HepG2 (cell line): ENCODE measurements around the gene PDE4D. TPM values are rescaled to one million over a fixed set of nuclear protein-coding genes. Genes with fewer than 3 reads are reported as not detected.

ENCODE experiments used
- ATAC-seq: fragments of 200-7000 bp; cut with Tn5 transposase; 3 replicates; pipeline ENCODE4 v1.9.1; 2020; ENCODE audit warnings: mild to moderate bottlenecking, moderate library complexity
- BruUV-seq: library from RNA; stranded (reverse); fragments of 400-500 nt; replicated peaks from 2 replicates; lab custom pipeline; 2021; lab: Mats Ljungman, UMichigan
- CTCF ChIA-PET: fragments of 300-600 bp; formaldehyde crosslinking; extraction: SDS; loops from one replicate; lab custom pipeline; 2021; ENCODE audit warnings: low total read pairs, inconsistent platforms, low intra/inter-chr PET ratio; lab: Yijun Ruan, JAX
- POLR2A ChIA-PET: fragments of 350-600 bp; sonication (Branson Sonifier 250); formaldehyde crosslinking; loops from one replicate; lab custom pipeline; 2020; ENCODE audit warnings: antibody characterized with exemption, inconsistent platforms; lab: Yijun Ruan, JAX
- DNase-seq: peaks from one replicate; pipeline ENCODE4 v3.0.0-alpha.2; 2015; ENCODE audit warnings: low spot score
- FAIRE-seq: peaks from 3 replicates; lab custom pipeline; 2011; peaks lifted over from hg19 to GRCh38; lab: Jason Lieb, UNC
- H2AFZ ChIP-seq: one replicate; pipeline ENCODE4 v1.6.1; 2011; ENCODE audit warnings: low read length, inconsistent platforms
- H3K27ac ChIP-seq: fragments of 300-600 bp; 3 replicates; pipeline ENCODE4 v1.8.0; 2011; ENCODE audit warnings: mixed run types, mild to moderate bottlenecking, mixed read lengths, low read length, inconsistent platforms; ENCODE audit not compliant: insufficient read depth; ENCODE audit errors: extremely low read length
- H3K27me3 ChIP-seq, 2 experiments: fragments of 200-600 bp in 1 of 2; 2 replicates in 1 of 2; 3 replicates in 1 of 2; pipeline versions ENCODE4 v1.6.0 to v1.8.0; 2011; ENCODE audit warnings: low read length in 2 of 2, mild to moderate bottlenecking in 2 of 2, moderate library complexity in 2 of 2, inconsistent platforms in 1 of 2; ENCODE audit not compliant: insufficient read depth in 2 of 2, control insufficient read depth in 1 of 2
- H3K36me3 ChIP-seq, 2 experiments: fragments of 200-600 bp in 1 of 2; replicated peaks in 1 of 2; 2 replicates in 1 of 2; 3 replicates in 1 of 2; pipeline versions ENCODE4 v1.5.1 to v1.8.0; 2011; ENCODE audit warnings: low read length in 2 of 2, inconsistent platforms in 1 of 2; ENCODE audit not compliant: insufficient read depth in 2 of 2, control insufficient read depth in 1 of 2
- H3K4me1 ChIP-seq: 2 replicates; pipeline ENCODE4 v1.5.1; 2012; ENCODE audit warnings: low read length, inconsistent platforms; ENCODE audit not compliant: insufficient read depth
- H3K4me2 ChIP-seq: 2 replicates; pipeline ENCODE4 v1.6.0; 2011; ENCODE audit warnings: low read depth, low read length, inconsistent platforms
- H3K4me3 ChIP-seq, 3 experiments: fragments of 200-600 bp in 1 of 3; sonication (generic), shearing (Covaris generic) in 1 of 3; replicated peaks in 1 of 3; 2 replicates each; pipeline ENCODE4 v1.5.1; 2011 to 2016; ENCODE audit warnings: low read length in 3 of 3, inconsistent platforms in 2 of 3, low read depth in 2 of 3, mild to moderate bottlenecking in 2 of 3, control low read depth in 1 of 3, mixed read lengths in 1 of 3; ENCODE audit not compliant: insufficient read depth in 1 of 3
- H3K79me2 ChIP-seq: one replicate; pipeline ENCODE4 v1.6.1; 2011; ENCODE audit warnings: low read length, inconsistent platforms; ENCODE audit not compliant: insufficient read depth
- H3K9ac ChIP-seq: 2 replicates; pipeline ENCODE4 v1.6.0; 2011; ENCODE audit warnings: mild to moderate bottlenecking, low read depth, low read length, inconsistent platforms; ENCODE audit not compliant: insufficient read depth
- H3K9me3 ChIP-seq: 2 replicates; pipeline ENCODE4 v1.5.1; 2012; ENCODE audit warnings: mild to moderate bottlenecking, low read length
- H4K20me1 ChIP-seq: 2 replicates; pipeline ENCODE4 v1.6.0; 2011; ENCODE audit warnings: inconsistent platforms, mild to moderate bottlenecking, low read length, moderate library complexity; ENCODE audit not compliant: insufficient read depth
- ATF7 ChIP-seq, 2 experiments: fragments of 450-650 bp in 1 of 2; sonication (generic) in 1 of 2; formaldehyde crosslinking in 1 of 2; IDR thresholded peaks; 2 replicates each; pipeline versions ENCODE4 v1.4.0 to v1.6.1; 2016 to 2020; ENCODE audit warnings: antibody characterized with exemption in 1 of 2, mild to moderate bottlenecking in 1 of 2, missing genetic modification reagents in 1 of 2
- CCDC6 ChIP-seq: sonication (generic); formaldehyde crosslinking; IDR thresholded peaks from 2 replicates; pipeline ENCODE4 v1.8.1; 2022; ENCODE audit warnings: mild to moderate bottlenecking, missing genetic modification reagents, moderate library complexity
- EHMT2 ChIP-seq: fragments of 200-600 bp; sonication (generic); IDR thresholded peaks from 2 replicates; pipeline ENCODE4 v1.7.0; 2017; ENCODE audit warnings: antibody characterized with exemption, low read depth, low read length, borderline replicate concordance
- HOXA9 ChIP-seq: sonication (generic); formaldehyde crosslinking; IDR thresholded peaks from 2 replicates; pipeline ENCODE4 v1.8.1; 2022; ENCODE audit warnings: missing genetic modification reagents, mild to moderate bottlenecking, moderate library complexity, borderline replicate concordance
- KLF9 ChIP-seq: IDR thresholded peaks from 2 replicates; pipeline ENCODE4 v1.6.1; 2016; ENCODE audit warnings: low read depth
- MAF1 ChIP-seq: sonication (generic); formaldehyde crosslinking; IDR thresholded peaks from 2 replicates; pipeline ENCODE4 v1.5.0; 2020; ENCODE audit warnings: missing genetic modification reagents, borderline replicate concordance
- MAFG ChIP-seq: sonication (generic); formaldehyde crosslinking; IDR thresholded peaks from 2 replicates; pipeline ENCODE4 v1.5.1; 2020; ENCODE audit warnings: mild to moderate bottlenecking, missing genetic modification reagents
- MXD4 ChIP-seq: IDR thresholded peaks from 2 replicates; pipeline ENCODE4 v1.6.1; 2016; ENCODE audit warnings: mild to moderate bottlenecking, missing biosample characterization, missing genetic modification reagents
- NFE2L1 ChIP-seq: sonication (generic); formaldehyde crosslinking; IDR thresholded peaks from 2 replicates; pipeline ENCODE4 v1.4.0; 2020; ENCODE audit warnings: missing genetic modification reagents, mild to moderate bottlenecking, borderline replicate concordance
- RARA ChIP-seq: IDR thresholded peaks from 2 replicates; pipeline ENCODE4 v1.6.1; 2016; ENCODE audit warnings: missing genetic modification reagents, missing compliant biosample characterization
- SALL1 ChIP-seq: sonication (generic); formaldehyde crosslinking; IDR thresholded peaks from 2 replicates; pipeline ENCODE4 v1.8.0; 2022; ENCODE audit warnings: mild to moderate bottlenecking, missing genetic modification reagents
- ZNF552 ChIP-seq: sonication (generic); formaldehyde crosslinking; IDR thresholded peaks from 2 replicates; pipeline ENCODE4 v1.9.0; 2022; ENCODE audit warnings: missing genetic modification reagents, mild to moderate bottlenecking, borderline replicate concordance
- ZNF557 ChIP-seq: sonication (generic); formaldehyde crosslinking; IDR thresholded peaks from 2 replicates; pipeline ENCODE4 v1.4.0; 2020; ENCODE audit warnings: missing genetic modification reagents
- ZNF660 ChIP-seq: sonication (generic); formaldehyde crosslinking; IDR thresholded peaks from 2 replicates; pipeline ENCODE4 v1.5.1; 2020; ENCODE audit warnings: mild to moderate bottlenecking, low read depth, missing genetic modification reagents, borderline replicate concordance
- ZNF782 ChIP-seq: sonication (generic); formaldehyde crosslinking; IDR thresholded peaks from 2 replicates; pipeline ENCODE4 v1.4.0; 2020; ENCODE audit warnings: missing genetic modification reagents, mild to moderate bottlenecking, borderline replicate concordance
- ZNF792 ChIP-seq: IDR thresholded peaks from 2 replicates; pipeline ENCODE4 v1.6.1; 2016
- ZSCAN20 ChIP-seq: sonication (generic); formaldehyde crosslinking; IDR thresholded peaks from 2 replicates; pipeline ENCODE4 v1.4.0; 2020; ENCODE audit warnings: missing genetic modification reagents, mild to moderate bottlenecking, borderline replicate concordance
- WGBS: methylation state at CpG from one replicate; pipeline ENCODE4 v1.1.6; 2017; ENCODE audit warnings: low lambda C conversion rate; 5-methylcytosine and 5-hydroxymethylcytosine counted together
- in situ Hi-C: cut with HindIII; loops from 2 replicates; pipeline ENCODE4 v1.10.0; 2017; ENCODE audit warnings: low pct_unique_long_range_greater_than_20kb; ENCODE audit not compliant: extremely low pct_ligation_motif_present
- intact Hi-C: fragments of 100-400 bp; cut with micrococcal nuclease; formaldehyde crosslinking; loops from one replicate; pipeline ENCODE4 v1.10.0; 2022; ENCODE audit not compliant: unreplicated experiment
- polyA plus RNA-seq, 8 experiments: library from polyadenylated mRNA; depleted of rRNA in 3 of 8; stranded (reverse) in 7 of 8; unstranded in 1 of 8; fragments of >200 nt; fragmentation: Illumina TruSeq in 4 of 8; extraction: Trizol in 4 of 8; gene quantifications; 2 replicates each; pipeline versions ENCODE4 v1.2.1 to v1.2.3, GENCODE V29; 2011 to 2016; ENCODE audit warnings: low read depth in 4 of 8, missing spikeins in 1 of 8, mixed read lengths in 1 of 8; ENCODE audit not compliant: insufficient read depth in 1 of 8
- total RNA-seq, 5 experiments: library from RNA; depleted of rRNA; stranded (reverse); fragments of >200 nt; fragmentation: Illumina TruSeq; extraction: Trizol; gene quantifications; 2 replicates each; pipeline ENCODE4 v1.2.3, GENCODE V29; 2016; ENCODE audit warnings: low read depth in 1 of 5
- TF ChIP-seq, protein P1 (sequence below): fragments of 450-650 bp; IDR thresholded peaks from 2 replicates; pipeline ENCODE4 v1.6.1; 2016
- TF ChIP-seq, protein P2 (sequence below): sonication (generic); formaldehyde crosslinking; IDR thresholded peaks from 2 replicates; pipeline ENCODE4 v1.5.1; 2020; ENCODE audit warnings: missing genetic modification reagents, mild to moderate bottlenecking, borderline replicate concordance

PDE4D gene
- total and polyA plus RNA-seq, 2 of the 13 experiments (the other 11 are each of a cell fraction or from before 2014, with no cell fraction given), result 7.0 to 12.2 TPM

DNA sequence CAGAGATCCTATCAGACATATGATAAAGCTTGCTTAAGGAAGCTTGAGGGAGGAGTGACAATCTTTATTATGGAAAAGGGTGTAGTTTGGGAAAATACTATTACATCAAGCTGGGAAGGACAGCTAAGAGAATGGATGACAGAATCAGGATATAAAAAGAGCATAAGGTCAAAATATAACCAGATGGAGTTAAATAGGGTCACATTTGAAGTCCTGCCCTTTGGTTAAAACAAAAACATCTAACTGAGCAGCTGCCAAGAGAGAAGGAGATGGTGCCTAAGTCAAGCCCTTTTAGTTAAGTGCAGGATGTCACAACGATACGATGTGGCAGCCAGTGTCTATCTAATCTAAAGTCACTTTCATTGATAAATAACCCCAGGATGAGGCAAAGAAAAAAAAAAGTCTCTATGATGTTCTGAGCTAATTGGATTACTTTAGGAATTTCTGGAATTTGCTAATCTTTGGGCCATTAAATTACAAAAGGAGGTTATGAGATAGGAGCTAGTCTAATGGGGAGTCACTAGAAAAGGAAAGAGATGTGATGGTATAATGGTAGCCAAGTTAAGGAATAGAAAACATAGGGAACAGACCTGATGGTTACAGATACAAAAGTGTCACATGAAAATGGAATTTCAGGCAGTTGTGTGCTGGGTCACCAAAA is 365.2 kb downstream of the PDE4D start:
- DNase-seq, result no peak
- ChIA-PET CTCF (no interaction called here), POLR2A (no interaction called here)
- no peak for FAIRE-seq
- no TSS peak for BruUV-seq
- no peaks in the 10 kb centered on the region for H4K20me1 ChIP-seq
- no peaks in the 10 kb centered on the region for H3K36me3 ChIP-seq
- H3K9ac ChIP-seq, result no peak overlapping the region
- intact Hi-C loops (no loop called here), in situ Hi-C loops (no loop called here)
- TF ChIP-seq HOXA9 (CRISPR knock-in tag) (no peak), ZNF782 (no peak), ZNF660 (CRISPR knock-in tag) (no peak), SALL1 (no peak), ATF7 (IDR thresholded peaks at IDR 0.05) (no peak), ATF7 (CRISPR knock-in tag; IDR thresholded peaks at IDR 0.05) (no peak), MXD4 (CRISPR knock-in tag) (no peak), CCDC6 (no peak), ZSCAN20 (no peak), MAFG (CRISPR knock-in tag) (no peak), EHMT2 (no peak), ZNF557 (CRISPR knock-in tag) (no peak), NFE2L1 (CRISPR knock-in tag) (no peak), KLF9 (CRISPR knock-in tag) (no peak), MAF1 (no peak), ZNF552 (CRISPR knock-in tag) (no peak), RARA (CRISPR knock-in tag) (no peak), ZNF792 (CRISPR knock-in tag) (no peak)
- TF ChIP-seq, protein P1, sequence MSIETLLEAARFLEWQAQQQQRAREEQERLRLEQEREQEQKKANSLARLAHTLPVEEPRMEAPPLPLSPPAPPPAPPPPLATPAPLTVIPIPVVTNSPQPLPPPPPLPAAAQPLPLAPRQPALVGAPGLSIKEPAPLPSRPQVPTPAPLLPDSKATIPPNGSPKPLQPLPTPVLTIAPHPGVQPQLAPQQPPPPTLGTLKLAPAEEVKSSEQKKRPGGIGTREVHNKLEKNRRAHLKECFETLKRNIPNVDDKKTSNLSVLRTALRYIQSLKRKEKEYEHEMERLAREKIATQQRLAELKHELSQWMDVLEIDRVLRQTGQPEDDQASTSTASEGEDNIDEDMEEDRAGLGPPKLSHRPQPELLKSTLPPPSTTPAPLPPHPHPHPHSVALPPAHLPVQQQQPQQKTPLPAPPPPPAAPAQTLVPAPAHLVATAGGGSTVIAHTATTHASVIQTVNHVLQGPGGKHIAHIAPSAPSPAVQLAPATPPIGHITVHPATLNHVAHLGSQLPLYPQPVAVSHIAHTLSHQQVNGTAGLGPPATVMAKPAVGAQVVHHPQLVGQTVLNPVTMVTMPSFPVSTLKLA, result no peak
- TF ChIP-seq, protein P2, sequence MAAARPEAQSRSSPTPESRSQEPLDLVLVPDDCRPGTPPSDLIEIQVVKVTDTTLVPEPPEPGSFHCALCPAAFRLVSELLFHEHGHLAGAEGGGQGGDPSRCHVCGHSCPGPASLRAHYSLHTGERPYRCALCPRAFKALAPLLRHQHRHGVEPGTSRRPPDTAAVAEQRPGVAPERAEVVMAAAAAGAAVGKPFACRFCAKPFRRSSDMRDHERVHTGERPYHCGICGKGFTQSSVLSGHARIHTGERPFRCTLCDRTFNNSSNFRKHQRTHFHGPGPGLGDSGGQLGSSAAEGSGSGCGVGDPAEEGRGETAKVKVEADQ (CRISPR knock-in tag), result no peak
- H3K4me1 ChIP-seq, result peaks cover 17% of the 10 kb centered on the region
- no peak overlapping the region for H3K4me2 ChIP-seq
- no peak for ATAC-seq
- 9% methylated on average over 2 of the region's 2 CpGs for WGBS
- no peak overlapping the region for H3K4me3 ChIP-seq
- H2AFZ ChIP-seq, result no peak overlapping the region
- H3K27ac ChIP-seq, result no peak overlapping the region
- no peaks in the 10 kb centered on the region for H3K79me2 ChIP-seq
- no peaks in the 10 kb centered on the region for H3K9me3 ChIP-seq
- H3K27me3 ChIP-seq, result no peaks in the 10 kb centered on the region
